ENCODE data around the gene DAB1.

The DAB1 gene

GRCh38 chr1:57400048-57400447 lies 23.8 kb downstream of the DAB1 start:
- POLR2A ChIA-PET: no interaction called here
- CTCF ChIA-PET: interaction anchor here (0.6 kb wide), 1 partner anchor 95 kb away, joined by 3 read pairs; no protein-coding TSS in a partner anchor
- no peak for TF ChIP-seq BHLHE40 (IDR thresholded peaks at IDR 0.05; ENCODE audit: borderline replicate concordance)
- no peak for TF ChIP-seq ZNF384 (IDR thresholded peaks at IDR 0.05)
- no peak for TF ChIP-seq FOXM1 (IDR thresholded peaks at IDR 0.05; ENCODE audit: borderline replicate concordance)
- TF ChIP-seq LEF1 (IDR thresholded peaks at IDR 0.05; ENCODE audit: borderline replicate concordance): no peak
- no peak for TF ChIP-seq ARNT (IDR thresholded peaks at IDR 0.05)
- TF ChIP-seq FOXK2 (IDR thresholded peaks at IDR 0.05): no peak
- no peak for TF ChIP-seq SUZ12 (IDR thresholded peaks at IDR 0.05)
- no peak for TF ChIP-seq TARDBP (IDR thresholded peaks at IDR 0.05)
- TF ChIP-seq HDGF (IDR thresholded peaks at IDR 0.05; ENCODE audit: borderline replicate concordance): no peak
- TF ChIP-seq CTBP1 (IDR thresholded peaks at IDR 0.05; ENCODE audit: borderline replicate concordance): no peak
- TF ChIP-seq FOXA1 (IDR thresholded peaks at IDR 0.05): no peak
- no peak for TF ChIP-seq L3MBTL2 (conservative IDR thresholded peaks at IDR 0.05)
- TF ChIP-seq PKNOX1 (IDR thresholded peaks at IDR 0.05): no peak
- no peak for TF ChIP-seq NFRKB (IDR thresholded peaks at IDR 0.05)
- DNase-seq (ENCODE audit: extremely low spot score): no peak

- DNase-seq (ENCODE audit: extremely low spot score): no peak
- CTCF ChIA-PET: interaction anchor here (0.5 kb wide), 1 partner anchor 1252 kb away, joined by 3 read pairs; no protein-coding TSS in a partner anchor
- TF ChIP-seq ARNT (IDR thresholded peaks at IDR 0.05): no peak
- no peak for TF ChIP-seq LEF1 (IDR thresholded peaks at IDR 0.05; ENCODE audit: borderline replicate concordance)
- TF ChIP-seq BHLHE40 (IDR thresholded peaks at IDR 0.05; ENCODE audit: borderline replicate concordance): no peak
- no peak for TF ChIP-seq FOXK2 (IDR thresholded peaks at IDR 0.05)
- no peak for TF ChIP-seq L3MBTL2 (conservative IDR thresholded peaks at IDR 0.05)
- TF ChIP-seq TARDBP (IDR thresholded peaks at IDR 0.05): no peak
- TF ChIP-seq NFRKB (IDR thresholded peaks at IDR 0.05): no peak
- POLR2A ChIA-PET: no interaction called here
Measured at GRCh38 chr1:57393058-57393584, 30.7 kb downstream of the DAB1 start.

- TF ChIP-seq FOXA1 (IDR thresholded peaks at IDR 0.05) (no peak), HDGF (IDR thresholded peaks at IDR 0.05; ENCODE audit: borderline replicate concordance) (no peak), BHLHE40 (IDR thresholded peaks at IDR 0.05; ENCODE audit: borderline replicate concordance) (no peak), ARNT (IDR thresholded peaks at IDR 0.05) (no peak), PKNOX1 (IDR thresholded peaks at IDR 0.05) (no peak)
- CTCF ChIA-PET: no interaction called here
- no peak for DNase-seq (ENCODE audit: extremely low spot score)
- POLR2A ChIA-PET: no interaction called here
Measured at GRCh38 chr1:57385336-57385735, 38.5 kb downstream of the DAB1 start.

- POLR2A ChIA-PET: no interaction called here
- CTCF ChIA-PET: no interaction called here
- DNase-seq (ENCODE audit: extremely low spot score): no peak
- no peak for TF ChIP-seq CTBP1 (IDR thresholded peaks at IDR 0.05; ENCODE audit: borderline replicate concordance)
- TF ChIP-seq SP1 (IDR thresholded peaks at IDR 0.05): no peak
- no peak for TF ChIP-seq NFRKB (IDR thresholded peaks at IDR 0.05)
- no peak for TF ChIP-seq TARDBP (IDR thresholded peaks at IDR 0.05)
Measured at GRCh38 chr1:57384901-57385300, 39.0 kb downstream of the DAB1 start.

- CTCF ChIA-PET: no interaction called here
- no peak for DNase-seq (ENCODE audit: extremely low spot score)
- TF ChIP-seq ELF4 (IDR thresholded peaks at IDR 0.05) (no peak), TARDBP (IDR thresholded peaks at IDR 0.05) (no peak), FOXK2 (IDR thresholded peaks at IDR 0.05) (no peak), ZNF384 (IDR thresholded peaks at IDR 0.05) (no peak), BHLHE40 (IDR thresholded peaks at IDR 0.05; ENCODE audit: borderline replicate concordance) (no peak), FOXA1 (IDR thresholded peaks at IDR 0.05) (no peak), ARNT (IDR thresholded peaks at IDR 0.05) (no peak), SUZ12 (IDR thresholded peaks at IDR 0.05) (no peak), LEF1 (IDR thresholded peaks at IDR 0.05; ENCODE audit: borderline replicate concordance) (no peak), SP1 (IDR thresholded peaks at IDR 0.05) (no peak), L3MBTL2 (conservative IDR thresholded peaks at IDR 0.05) (no peak)
- POLR2A ChIA-PET: no interaction called here
Measured at GRCh38 chr1:57384284-57384683, 39.6 kb downstream of the DAB1 start.

GRCh38 chr1:57381871-57382270 lies 42.0 kb downstream of the DAB1 start:
- ChIA-PET CTCF (no interaction called here), POLR2A (interaction anchor here (0.6 kb wide), 1 partner anchor 41 kb away, joined by 3 read pairs; no protein-coding TSS in a partner anchor)
- TF ChIP-seq NFRKB (IDR thresholded peaks at IDR 0.05) (no peak), FOXK2 (IDR thresholded peaks at IDR 0.05) (no peak), FOXA1 (IDR thresholded peaks at IDR 0.05) (no peak), TARDBP (IDR thresholded peaks at IDR 0.05) (no peak), SP1 (IDR thresholded peaks at IDR 0.05) (no peak), CTBP1 (IDR thresholded peaks at IDR 0.05; ENCODE audit: borderline replicate concordance) (no peak), HDGF (IDR thresholded peaks at IDR 0.05; ENCODE audit: borderline replicate concordance) (no peak), L3MBTL2 (conservative IDR thresholded peaks at IDR 0.05) (no peak), SUZ12 (IDR thresholded peaks at IDR 0.05) (no peak), LEF1 (IDR thresholded peaks at IDR 0.05; ENCODE audit: borderline replicate concordance) (no peak), ELF4 (IDR thresholded peaks at IDR 0.05) (no peak), PKNOX1 (IDR thresholded peaks at IDR 0.05) (no peak), FOXM1 (IDR thresholded peaks at IDR 0.05; ENCODE audit: borderline replicate concordance) (no peak), ZNF384 (IDR thresholded peaks at IDR 0.05) (no peak), ARNT (IDR thresholded peaks at IDR 0.05) (no peak), BHLHE40 (IDR thresholded peaks at IDR 0.05; ENCODE audit: borderline replicate concordance) (no peak)
- DNase-seq (ENCODE audit: extremely low spot score): no peak
